HepG2 (cell line): ENCODE data around the gene SLC25A43. TPM values are rescaled to one million over a fixed set of nuclear protein-coding genes. Genes with fewer than 3 reads are reported as not detected.

Source experiments
- ARNT2 ChIP-seq: sonication (generic); formaldehyde crosslinking; IDR thresholded peaks from 2 replicates; pipeline ENCODE4 v1.8.0; 2022; ENCODE audit warnings: mild to moderate bottlenecking, low read depth, missing genetic modification reagents, moderate library complexity
- GTF3A ChIP-seq: sonication (generic); formaldehyde crosslinking; conservative IDR thresholded peaks from 2 replicates; pipeline ENCODE4 v1.4.0; 2020; ENCODE audit warnings: mild to moderate bottlenecking, missing genetic modification reagents
- HMGXB3 ChIP-seq: sonication (generic); formaldehyde crosslinking; IDR thresholded peaks from 2 replicates; pipeline ENCODE4 v1.4.0; 2020; ENCODE audit warnings: missing genetic modification reagents, borderline replicate concordance
- HNRNPL ChIP-seq: fragments of 200-400 bp; formaldehyde crosslinking; IDR thresholded peaks from 2 replicates; pipeline ENCODE4 v1.6.1; 2017; ENCODE audit warnings: mild to moderate bottlenecking, low read depth, low read length
- IRF2 ChIP-seq: IDR thresholded peaks from 2 replicates; pipeline ENCODE4 v1.6.1; 2018; ENCODE audit warnings: missing genetic modification reagents, missing compliant biosample characterization
- LCORL ChIP-seq, 2 experiments: fragments of 450-650 bp in 1 of 2; sonication (generic) in 1 of 2; formaldehyde crosslinking in 1 of 2; IDR thresholded peaks; 2 replicates each; pipeline versions ENCODE4 v1.5.0 to v1.6.1; 2017 to 2020; ENCODE audit warnings: antibody characterized with exemption in 1 of 2, missing genetic modification reagents in 1 of 2
- MIXL1 ChIP-seq: IDR thresholded peaks from 2 replicates; pipeline ENCODE4 v1.6.1; 2016
- MTF2 ChIP-seq: sonication (generic); formaldehyde crosslinking; IDR thresholded peaks from 2 replicates; pipeline ENCODE4 v1.5.0; 2020; ENCODE audit warnings: missing genetic modification reagents, borderline replicate concordance
- RBFOX2 ChIP-seq: fragments of 200-400 bp; formaldehyde crosslinking; IDR thresholded peaks from 2 replicates; pipeline ENCODE4 v1.6.1; 2017; ENCODE audit warnings: low read depth, mild to moderate bottlenecking, low read length
- REXO4 ChIP-seq: sonication (generic); formaldehyde crosslinking; IDR thresholded peaks from 2 replicates; pipeline ENCODE4 v1.8.0; 2022; ENCODE audit warnings: missing genetic modification reagents, mild to moderate bottlenecking, borderline replicate concordance
- RXRA ChIP-seq: sonication (generic); formaldehyde crosslinking; IDR thresholded peaks from 2 replicates; pipeline ENCODE4 v1.5.1; 2020; ENCODE audit warnings: missing genetic modification reagents
- SMAD3 ChIP-seq: sonication (generic); formaldehyde crosslinking; IDR thresholded peaks from 2 replicates; pipeline ENCODE4 v1.4.0; 2020; ENCODE audit warnings: missing genetic modification reagents
- SYNCRIP ChIP-seq: fragments of 200-400 bp; formaldehyde crosslinking; IDR thresholded peaks from 2 replicates; pipeline ENCODE4 v1.6.1; 2018; ENCODE audit warnings: mild to moderate bottlenecking, low read depth, low read length; ENCODE audit not compliant: insufficient read depth
- U2AF1 ChIP-seq: fragments of 200-400 bp; formaldehyde crosslinking; optimal IDR thresholded peaks from 2 replicates; pipeline ENCODE3; 2017; ENCODE audit warnings: mild to moderate bottlenecking, low read depth, low read length
- ZNF331 ChIP-seq: sonication (generic); formaldehyde crosslinking; IDR thresholded peaks from 2 replicates; pipeline ENCODE4 v1.4.0; 2020; ENCODE audit warnings: missing genetic modification reagents
- ZNF33B ChIP-seq: sonication (generic); formaldehyde crosslinking; IDR thresholded peaks from 2 replicates; pipeline ENCODE4 v1.5.1; 2020; ENCODE audit warnings: mild to moderate bottlenecking, missing genetic modification reagents
- ZNF354B ChIP-seq: sonication (generic); formaldehyde crosslinking; IDR thresholded peaks from 2 replicates; pipeline ENCODE4 v1.8.0; 2022; ENCODE audit warnings: mild to moderate bottlenecking, missing genetic modification reagents
- ZNF558 ChIP-seq: sonication (generic); formaldehyde crosslinking; IDR thresholded peaks from 2 replicates; pipeline ENCODE4 v1.9.0; 2022; ENCODE audit warnings: mild to moderate bottlenecking, missing genetic modification reagents, borderline replicate concordance
- ZNF747 ChIP-seq: sonication (generic); formaldehyde crosslinking; IDR thresholded peaks from 2 replicates; pipeline ENCODE4 v1.8.1; 2023; ENCODE audit warnings: missing genetic modification reagents, mild to moderate bottlenecking, borderline replicate concordance
- ZNF784 ChIP-seq: sonication (generic); formaldehyde crosslinking; IDR thresholded peaks from 2 replicates; pipeline ENCODE4 v1.5.1; 2020; ENCODE audit warnings: missing genetic modification reagents, mild to moderate bottlenecking, borderline replicate concordance
- ZSCAN5A ChIP-seq: sonication (generic); formaldehyde crosslinking; IDR thresholded peaks from 2 replicates; pipeline ENCODE4 v1.8.0; 2022; ENCODE audit warnings: mild to moderate bottlenecking, missing genetic modification reagents, borderline replicate concordance
- polyA plus RNA-seq, 8 experiments: library from polyadenylated mRNA; depleted of rRNA in 3 of 8; stranded (reverse) in 7 of 8; unstranded in 1 of 8; fragments of >200 nt; fragmentation: Illumina TruSeq in 4 of 8; extraction: Trizol in 4 of 8; gene quantifications; 2 replicates each; pipeline versions ENCODE4 v1.2.1 to v1.2.3, GENCODE V29; 2011 to 2016; ENCODE audit warnings: low read depth in 4 of 8, missing spikeins in 1 of 8, mixed read lengths in 1 of 8; ENCODE audit not compliant: insufficient read depth in 1 of 8
- total RNA-seq, 5 experiments: library from RNA; depleted of rRNA; stranded (reverse); fragments of >200 nt; fragmentation: Illumina TruSeq; extraction: Trizol; gene quantifications; 2 replicates each; pipeline ENCODE4 v1.2.3, GENCODE V29; 2016; ENCODE audit warnings: low read depth in 1 of 5
- TF ChIP-seq, protein P1 (sequence below): sonication (generic); formaldehyde crosslinking; IDR thresholded peaks from 2 replicates; pipeline ENCODE4 v1.5.1; 2020; ENCODE audit warnings: missing genetic modification reagents, mild to moderate bottlenecking, borderline replicate concordance

SLC25A43 gene
- total and polyA plus RNA-seq, 2 of the 13 experiments (the other 11 are each of a cell fraction or from before 2014, with no cell fraction given): 5.8 to 13.2 TPM

DNA sequence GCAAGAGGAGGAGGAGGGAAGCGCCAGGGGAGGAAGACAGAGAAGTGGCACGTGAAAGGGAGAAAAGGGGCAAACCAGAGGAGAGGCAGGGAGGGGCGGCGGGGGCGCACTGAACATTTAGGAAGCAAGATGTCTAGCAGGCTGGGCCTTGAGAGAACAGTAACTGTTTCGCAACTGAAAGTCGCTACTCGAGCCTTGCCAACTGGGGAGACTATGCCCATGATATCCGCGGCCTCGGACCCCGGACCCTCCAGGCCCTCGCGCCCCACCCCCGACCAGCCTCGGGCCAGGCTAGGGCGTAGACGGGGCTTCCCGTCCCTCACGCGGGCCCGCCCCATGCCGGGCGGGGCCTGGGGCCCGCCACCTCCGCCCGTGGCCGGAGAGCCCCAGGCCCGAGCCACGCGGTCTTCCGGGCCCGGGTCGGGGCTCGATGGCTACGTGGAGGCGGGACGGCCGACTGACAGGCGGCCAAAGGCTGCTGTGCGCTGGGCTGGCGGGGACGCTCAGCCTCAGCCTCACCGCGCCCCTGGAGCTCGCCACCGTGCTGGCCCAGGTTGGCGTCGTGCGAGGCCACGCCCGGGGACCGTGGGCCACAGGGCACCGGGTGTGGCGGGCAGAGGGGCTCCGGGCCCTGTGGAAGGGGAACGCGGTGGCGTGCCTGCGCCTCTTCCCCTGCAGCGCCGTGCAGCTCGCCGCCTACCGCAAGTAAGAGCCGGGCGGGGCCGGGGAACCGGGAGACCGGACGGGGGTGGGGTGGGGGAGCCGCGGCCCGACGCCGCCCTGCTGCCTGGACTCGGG lies at the start of gene SLC25A43 (continued):
- TF ChIP-seq HMGXB3 (CRISPR knock-in tag) (no peak), RXRA (CRISPR knock-in tag) (no peak), MIXL1 (CRISPR knock-in tag) (no peak), HNRNPL (no peak), ZNF558 (CRISPR knock-in tag) (no peak), ZNF331 (CRISPR knock-in tag) (peak; percentile 12; the same call in 1 of the 2 replicates), IRF2 (CRISPR knock-in tag) (no peak), ZNF784 (CRISPR knock-in tag) (no peak), LCORL (IDR thresholded peaks at IDR 0.05) (no peak), LCORL (CRISPR knock-in tag; IDR thresholded peaks at IDR 0.05) (peak; percentile 29; the same call in 1 of the 2 replicates), SMAD3 (no peak), SYNCRIP (no peak), ZNF747 (CRISPR knock-in tag) (no peak), ARNT2 (0 out of 2 replicates have a peak, but pooled peaks have one; percentile 43), ZSCAN5A (no peak), U2AF1 (no peak), GTF3A (CRISPR knock-in tag) (no peak), REXO4 (CRISPR knock-in tag) (no peak), ZNF354B (CRISPR knock-in tag) (no peak), MTF2 (CRISPR knock-in tag) (no peak), RBFOX2 (peak; percentile 78), ZNF33B (no peak)
- TF ChIP-seq, protein P1, sequence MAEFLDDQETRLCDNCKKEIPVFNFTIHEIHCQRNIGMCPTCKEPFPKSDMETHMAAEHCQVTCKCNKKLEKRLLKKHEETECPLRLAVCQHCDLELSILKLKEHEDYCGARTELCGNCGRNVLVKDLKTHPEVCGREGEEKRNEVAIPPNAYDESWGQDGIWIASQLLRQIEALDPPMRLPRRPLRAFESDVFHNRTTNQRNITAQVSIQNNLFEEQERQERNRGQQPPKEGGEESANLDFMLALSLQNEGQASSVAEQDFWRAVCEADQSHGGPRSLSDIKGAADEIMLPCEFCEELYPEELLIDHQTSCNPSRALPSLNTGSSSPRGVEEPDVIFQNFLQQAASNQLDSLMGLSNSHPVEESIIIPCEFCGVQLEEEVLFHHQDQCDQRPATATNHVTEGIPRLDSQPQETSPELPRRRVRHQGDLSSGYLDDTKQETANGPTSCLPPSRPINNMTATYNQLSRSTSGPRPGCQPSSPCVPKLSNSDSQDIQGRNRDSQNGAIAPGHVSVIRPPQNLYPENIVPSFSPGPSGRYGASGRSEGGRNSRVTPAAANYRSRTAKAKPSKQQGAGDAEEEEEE (CRISPR knock-in tag): no peak
